Left lobe of liver (tissue), 2 donors: Measurements from ENCODE around the gene AK8. TPM values are rescaled to one million over a fixed set of nuclear protein-coding genes. Genes with fewer than 3 reads are reported as not detected.

ENCODE experiments used
- ATAC-seq: fragments of 200-7000 bp; cut with Tn5 transposase; one replicate; pipeline ENCODE4 v1.9.1; 2020; ENCODE audit warnings: mild to moderate bottlenecking, moderate library complexity
- DNase-seq: peaks from one replicate; pipeline ENCODE4 v3.0.0-alpha.2; 2020; ENCODE audit warnings: low spot score
- total RNA-seq: library from RNA; stranded (reverse); gene quantifications from one replicate; pipeline ENCODE4 v1.2.1, GENCODE V29; 2021
- donor health status: DM: no; HTN: no; CAD: no; lungs with moderate emphysema.
- donor health status: DM: no; HTN: yes; CAD: no.

The AK8 gene
- total RNA-seq, 1 donor from 2014 or later = not detected

- DNase-seq (no peak), ATAC-seq (no peak)
Measured at GRCh38 chr9:132861666-132862065, 16.4 kb downstream of the AK8 start.

- DNase-seq = no peak
- ATAC-seq = no peak
Measured at GRCh38 chr9:132858751-132859150, 19.3 kb downstream of the AK8 start.

GRCh38 chr9:132857616-132858342, 20.3 kb downstream of the AK8 start:
- DNase-seq (no peak), ATAC-seq (no peak)

GRCh38 chr9:132857031-132857430, 21.1 kb downstream of the AK8 start:
- DNase-seq (no peak), ATAC-seq (peak; percentile 80)

GRCh38 chr9:132855904-132856303, 22.2 kb downstream of the AK8 start:
- no peak for ATAC-seq
- DNase-seq = no peak

- DNase-seq (no peak), ATAC-seq (no peak)
Measured at GRCh38 chr9:132854832-132855231, 23.3 kb downstream of the AK8 start.

- ATAC-seq (no peak), DNase-seq (no peak)
Measured at GRCh38 chr9:132853482-132853881, 24.6 kb downstream of the AK8 start.

GRCh38 chr9:132849185-132849706, 28.8 kb downstream of the AK8 start:
- ATAC-seq (peak; percentile 77), DNase-seq (peak; percentile 54)

- ATAC-seq (no peak), DNase-seq (no peak)
Measured at GRCh38 chr9:132846918-132847515, 31.1 kb downstream of the AK8 start.

- ATAC-seq = no peak
- no peak for DNase-seq
Measured at GRCh38 chr9:132846109-132846917, 31.8 kb downstream of the AK8 start.

GRCh38 chr9:132842124-132843044, 35.7 kb downstream of the AK8 start:
- DNase-seq (no peak), ATAC-seq (no peak)

- ATAC-seq (no peak), DNase-seq (no peak)
Measured at GRCh38 chr9:132840980-132841379, 37.1 kb downstream of the AK8 start.

- ATAC-seq = no peak
- no peak for DNase-seq
Measured at GRCh38 chr9:132838291-132838690, 39.8 kb downstream of the AK8 start.

GRCh38 chr9:132837501-132838286, 40.4 kb downstream of the AK8 start:
- ATAC-seq (no peak), DNase-seq (no peak)

- no peak for ATAC-seq
- no peak for DNase-seq
Measured at GRCh38 chr9:132834343-132834742, 43.7 kb downstream of the AK8 start.

GRCh38 chr9:132833550-132834121, 44.4 kb downstream of the AK8 start:
- ATAC-seq = no peak
- DNase-seq = no peak

GRCh38 chr9:132832171-132832881, 45.8 kb downstream of the AK8 start:
- ATAC-seq (no peak), DNase-seq (no peak)

- ATAC-seq = no peak
- no peak for DNase-seq
Measured at GRCh38 chr9:132828201-132828770, 49.8 kb downstream of the AK8 start.
